Peyer's patch (tissue), 4 donors: Measurements from ENCODE around the gene ABR.

Experiments used
- CTCF ChIP-seq, 6 experiments: fragments of 450-650 bp in 4 of 6; fragments of 200-600 bp in 2 of 6; sonication (generic) in 1 of 6; IDR thresholded peaks; one replicate each; pipeline ENCODE4 v1.5.1; 2017 to 2019; ENCODE audit warnings: antibody characterized with exemption in 6 of 6, mild to moderate bottlenecking in 3 of 6, moderate library complexity in 1 of 6
- POLR2A ChIP-seq, 2 donors: fragments of 450-650 bp; IDR thresholded peaks; one replicate each; pipeline ENCODE4 v1.5.1; 2017; ENCODE audit warnings: antibody characterized with exemption in 2 of 2, mild to moderate bottlenecking in 2 of 2, moderate library complexity in 2 of 2

GRCh38 chr17:1029922-1030644, 149.7 kb downstream of the ABR start:
- TF ChIP-seq CTCF (IDR thresholded peaks at IDR 0.05) (no peak), POLR2A (IDR thresholded peaks at IDR 0.05) (no peak)
